B cell (primary cell): ENCODE data around the gene CLEC19A. TPM values are rescaled to one million over a fixed set of nuclear protein-coding genes. Genes with fewer than 3 reads are reported as not detected.

Experiments used
- ATAC-seq: fragments of 200-7000 bp; cut with Tn5 transposase; one replicate; pipeline ENCODE4 v1.10.0; 2021; ENCODE audit warnings: low read depth, mild to moderate bottlenecking, moderate number of reproducible peaks, moderate library complexity
- CTCF ChIA-PET: fragments of 350-600 bp; sonication (Branson Sonifier 250); formaldehyde crosslinking; loops from one replicate; lab custom pipeline; 2021; ENCODE audit warnings: antibody characterized with exemption, inconsistent platforms; lab: Charles Lee
- POLR2A ChIA-PET: fragments of 350-600 bp; sonication (Branson Sonifier 250); formaldehyde crosslinking; loops from one replicate; lab custom pipeline; 2021; ENCODE audit warnings: antibody characterized with exemption; lab: Charles Lee
- DNase-seq: peaks from one replicate; pipeline ENCODE4 v3.0.0; 2013
- H2AFZ ChIP-seq: 2 replicates; pipeline ENCODE4 v1.6.1; 2012; ENCODE audit warnings: mild to moderate bottlenecking, low read depth, low read length; ENCODE audit not compliant: insufficient read depth, poor library complexity, severe bottlenecking
- H3K27ac ChIP-seq, 2 donors: 1 replicate in 1 of 2; 2 replicates in 1 of 2; pipeline ENCODE4 v1.5.1; 2012 to 2013; ENCODE audit warnings: low read length in 2 of 2, mild to moderate bottlenecking in 2 of 2, moderate library complexity in 1 of 2
- H3K27me3 ChIP-seq, 4 experiments: fragments of 200-600 bp in 1 of 4; sonication (generic) in 1 of 4; replicated peaks in 1 of 4; 1 replicate in 2 of 4; 2 replicates in 2 of 4; pipeline versions ENCODE4 v1.6.1 to v1.7.0; 2013 to 2016; ENCODE audit warnings: low read length in 3 of 4, mild to moderate bottlenecking in 2 of 4, mixed read lengths in 1 of 4, moderate library complexity in 1 of 4; ENCODE audit not compliant: insufficient read depth in 4 of 4, control insufficient read depth in 3 of 4; ENCODE audit errors: control extremely low read depth in 1 of 4
- H3K36me3 ChIP-seq, 2 experiments: replicated peaks in 1 of 2; 1 replicate in 1 of 2; 2 replicates in 1 of 2; pipeline versions ENCODE4 v1.6.1 to v1.7.1; 2013; ENCODE audit warnings: low read length in 1 of 2; ENCODE audit not compliant: insufficient read depth in 2 of 2, control insufficient read depth in 1 of 2; ENCODE audit errors: control extremely low read depth in 1 of 2, extremely low read depth in 1 of 2
- H3K4me1 ChIP-seq, 2 donors: fragments of 200-600 bp in 1 of 2; sonication (generic) in 1 of 2; 1 replicate in 1 of 2; 2 replicates in 1 of 2; pipeline versions ENCODE4 v1.5.1 to v1.6.1; 2013 to 2017; ENCODE audit warnings: low read length in 2 of 2; ENCODE audit not compliant: control insufficient read depth in 2 of 2, insufficient read depth in 2 of 2
- H3K4me2 ChIP-seq: replicated peaks from 2 replicates; pipeline ENCODE3; 2012; ENCODE audit warnings: mild to moderate bottlenecking, low read depth, low read length; ENCODE audit not compliant: poor library complexity, severe bottlenecking
- H3K4me3 ChIP-seq, 5 experiments: fragments of 200-600 bp in 1 of 5; sonication (generic) in 1 of 5; 1 replicate in 3 of 5; 2 replicates in 2 of 5; pipeline versions ENCODE4 v1.5.1 to v1.7.0; 2011 to 2016; ENCODE audit warnings: low read length in 4 of 5, mild to moderate bottlenecking in 4 of 5, low read depth in 2 of 5, control low read depth in 1 of 5, moderate library complexity in 1 of 5; ENCODE audit not compliant: insufficient read depth in 1 of 5; ENCODE audit errors: control extremely low read depth in 1 of 5, extremely low read depth in 1 of 5
- H3K79me2 ChIP-seq: fragments of 200-600 bp; sonication (generic); one replicate; pipeline ENCODE4 v1.6.0; 2016; ENCODE audit warnings: low read length; ENCODE audit not compliant: control insufficient read depth, insufficient read depth
- H3K9ac ChIP-seq: fragments of 200-600 bp; sonication (generic); 2 replicates; pipeline ENCODE4 v1.6.1; 2017; ENCODE audit warnings: mild to moderate bottlenecking, low read length, moderate library complexity
- H3K9me3 ChIP-seq, 3 donors: one replicate each; pipeline versions ENCODE4 v1.6.1 to v1.7.1; 2013; ENCODE audit warnings: low read length in 2 of 3; ENCODE audit not compliant: control insufficient read depth in 2 of 3, insufficient read depth in 1 of 3; ENCODE audit errors: control extremely low read depth in 1 of 3
- H4K20me1 ChIP-seq: 2 replicates; pipeline ENCODE4 v1.6.0; 2012; ENCODE audit warnings: mild to moderate bottlenecking, low read length; ENCODE audit not compliant: insufficient read depth, control insufficient read depth, poor library complexity, severe bottlenecking
- H3K27ac Mint-ChIP-seq: one replicate; pipeline ENCODE4 v1.8.0; 2021; ENCODE audit warnings: mixed read lengths
- H3K27me3 Mint-ChIP-seq: one replicate; pipeline ENCODE4 v1.8.0; 2021; ENCODE audit warnings: mixed read lengths
- H3K4me1 Mint-ChIP-seq: one replicate; pipeline ENCODE4 v1.8.0; 2021; ENCODE audit warnings: mixed read lengths
- H3K4me3 Mint-ChIP-seq: one replicate; pipeline ENCODE4 v1.8.0; 2021; ENCODE audit warnings: mixed read lengths
- H3K9me3 Mint-ChIP-seq: one replicate; pipeline ENCODE4 v1.8.0; 2022; ENCODE audit warnings: mixed read lengths; ENCODE audit not compliant: insufficient read depth
- EZH2 ChIP-seq: IDR thresholded peaks from 2 replicates; pipeline ENCODE4 v1.6.1; 2012; ENCODE audit warnings: borderline replicate concordance, low read depth, mild to moderate bottlenecking, moderate library complexity, low read length; ENCODE audit not compliant: insufficient read depth, poor library complexity, severe bottlenecking
- WGBS: methylation state at CpG from one replicate; pipeline ENCODE4 v1.1.5; 2013; ENCODE audit warnings: missing lambda C conversion rate; ENCODE audit not compliant: insufficient coverage; 5-methylcytosine and 5-hydroxymethylcytosine counted together
- intact Hi-C: fragments of 100-400 bp; cut with micrococcal nuclease; formaldehyde crosslinking; loops from one replicate; pipeline ENCODE4 v1.10.0; 2022
- polyA plus RNA-seq: library from polyadenylated mRNA; depleted of rRNA; stranded (reverse); fragments of >200 nt; gene quantifications from 2 replicates; pipeline ENCODE4 v1.2.3, GENCODE V29; 2012
- total RNA-seq, 2 donors: library from RNA; stranded (reverse); fragments of 120-200 nt in 1 of 2; gene quantifications; 1 replicate in 1 of 2; 2 replicates in 1 of 2; pipeline versions ENCODE4 v1.2.3 to v1.2.4, GENCODE V29; 2013 to 2022
- TF ChIP-seq, protein P1 (sequence below): fragments of 200-600 bp; IDR thresholded peaks from one replicate; pipeline ENCODE4 v1.8.0; 2022; ENCODE audit warnings: antibody characterized with exemption, mild to moderate bottlenecking

Gene CLEC19A
- total and polyA plus RNA-seq, 2 donors (not counting 1 experiment from before 2014, with no cell fraction given) = not detected

DNA sequence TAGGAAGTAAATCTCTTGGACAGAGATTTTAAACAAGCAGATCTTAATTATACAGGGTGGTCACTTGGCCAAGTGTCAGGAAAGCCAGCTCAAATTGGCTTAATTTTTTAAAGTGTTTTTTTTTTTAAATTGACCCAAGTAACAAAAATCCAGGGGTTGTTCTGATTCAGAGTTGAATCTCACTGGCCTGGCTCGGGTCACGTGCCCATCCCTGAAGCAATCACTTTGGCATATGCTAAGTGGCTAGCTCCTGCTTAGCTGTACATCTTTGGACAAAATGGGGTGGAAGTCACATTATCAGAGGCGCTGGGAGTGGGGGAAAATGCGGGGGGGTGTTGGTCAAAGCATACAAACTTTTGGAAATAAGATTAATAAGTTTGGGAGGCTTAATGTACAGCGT lies 23.6 kb downstream of the CLEC19A start:
- H3K27me3 Mint-ChIP-seq = peaks cover 3% of the 10 kb centered on the region
- intact Hi-C loops = no loop called here
- H4K20me1 ChIP-seq = no peaks in the 10 kb centered on the region
- H3K27me3 ChIP-seq = peaks cover 0 to 6% (median 0%) of the 10 kb centered on the region in 4 experiments
- TF ChIP-seq, protein P1, sequence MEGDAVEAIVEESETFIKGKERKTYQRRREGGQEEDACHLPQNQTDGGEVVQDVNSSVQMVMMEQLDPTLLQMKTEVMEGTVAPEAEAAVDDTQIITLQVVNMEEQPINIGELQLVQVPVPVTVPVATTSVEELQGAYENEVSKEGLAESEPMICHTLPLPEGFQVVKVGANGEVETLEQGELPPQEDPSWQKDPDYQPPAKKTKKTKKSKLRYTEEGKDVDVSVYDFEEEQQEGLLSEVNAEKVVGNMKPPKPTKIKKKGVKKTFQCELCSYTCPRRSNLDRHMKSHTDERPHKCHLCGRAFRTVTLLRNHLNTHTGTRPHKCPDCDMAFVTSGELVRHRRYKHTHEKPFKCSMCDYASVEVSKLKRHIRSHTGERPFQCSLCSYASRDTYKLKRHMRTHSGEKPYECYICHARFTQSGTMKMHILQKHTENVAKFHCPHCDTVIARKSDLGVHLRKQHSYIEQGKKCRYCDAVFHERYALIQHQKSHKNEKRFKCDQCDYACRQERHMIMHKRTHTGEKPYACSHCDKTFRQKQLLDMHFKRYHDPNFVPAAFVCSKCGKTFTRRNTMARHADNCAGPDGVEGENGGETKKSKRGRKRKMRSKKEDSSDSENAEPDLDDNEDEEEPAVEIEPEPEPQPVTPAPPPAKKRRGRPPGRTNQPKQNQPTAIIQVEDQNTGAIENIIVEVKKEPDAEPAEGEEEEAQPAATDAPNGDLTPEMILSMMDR = no peak
- no peak for TF ChIP-seq EZH2
- CTCF ChIA-PET = no interaction called here
- no peak overlapping the region for H2AFZ ChIP-seq
- H3K9me3 ChIP-seq = no peaks in the 10 kb centered on the region
- ATAC-seq (no peak), DNase-seq (no peak)
- H3K4me3 ChIP-seq = no peak overlapping the region
- POLR2A ChIA-PET = no interaction called here
- no peaks in the 10 kb centered on the region for H3K4me1 ChIP-seq
- H3K27ac ChIP-seq = no peak overlapping the region
- no peaks in the 10 kb centered on the region for H3K36me3 ChIP-seq
- H3K79me2 ChIP-seq = no peaks in the 10 kb centered on the region
- H3K9me3 Mint-ChIP-seq = peaks cover 2% of the 10 kb centered on the region
- H3K9ac ChIP-seq = no peak overlapping the region
- no peak overlapping the region for H3K4me2 ChIP-seq
- H3K4me3 Mint-ChIP-seq = no peak overlapping the region
- H3K27ac Mint-ChIP-seq = no peak overlapping the region
- peaks cover 2% of the 10 kb centered on the region for H3K4me1 Mint-ChIP-seq
- 82% methylated on average over 5 of the region's 5 CpGs for WGBS

DNA sequence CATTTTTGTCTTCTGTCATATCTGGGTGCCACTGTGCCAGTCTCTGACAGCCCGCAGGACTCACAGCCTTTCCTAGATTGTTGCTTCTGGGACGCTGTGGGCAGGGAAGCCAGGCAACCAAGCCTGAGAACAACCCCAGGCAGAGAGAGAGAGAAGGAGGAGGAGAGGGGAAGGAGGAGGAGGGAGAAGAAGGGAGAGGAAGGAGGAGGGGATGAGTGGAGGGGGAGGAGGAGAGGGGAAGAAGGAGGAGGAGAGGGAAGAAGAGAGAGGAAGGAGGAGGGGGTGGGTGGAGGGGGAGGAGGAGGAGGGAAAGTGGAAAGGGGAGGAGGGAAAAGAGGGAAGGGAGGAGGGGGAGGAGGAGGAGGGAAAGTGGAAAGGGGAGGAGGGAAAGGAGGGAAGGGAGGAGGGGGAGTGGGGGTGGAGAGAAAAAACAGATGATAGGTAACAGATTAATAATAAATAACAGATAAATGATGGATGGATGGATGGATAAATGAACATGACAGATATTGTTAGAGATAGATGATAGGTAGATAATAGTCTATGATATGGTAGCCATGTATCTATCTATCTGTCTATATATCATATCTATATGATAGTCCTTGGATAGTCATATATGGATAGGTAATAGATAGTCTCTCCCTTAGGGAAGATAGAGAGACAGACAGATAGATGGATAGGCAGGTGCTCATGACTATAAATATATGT lies 29.3 kb downstream of the CLEC19A start:
- Mint-ChIP-seq H3K9me3 (no peaks in the 10 kb centered on the region), H3K27me3 (peaks cover 4% of the 10 kb centered on the region), H3K4me1 (no peaks in the 10 kb centered on the region), H3K27ac (no peak overlapping the region), H3K4me3 (no peak overlapping the region)
- H3K4me1 ChIP-seq = no peaks in the 10 kb centered on the region
- H3K9ac ChIP-seq = no peak overlapping the region
- H3K9me3 ChIP-seq = no peaks in the 10 kb centered on the region
- POLR2A ChIA-PET = no interaction called here
- ATAC-seq = no peak
- H3K4me2 ChIP-seq = no peak overlapping the region
- no peaks in the 10 kb centered on the region for H4K20me1 ChIP-seq
- no peak overlapping the region for H3K4me3 ChIP-seq
- 96% methylated on average over 2 of the region's 2 CpGs for WGBS
- intact Hi-C loops = no loop called here
- no peak for DNase-seq
- CTCF ChIA-PET = interaction anchor here (1.2 kb wide), 1 partner anchor 105 kb away, joined by 4 read pairs; no protein-coding TSS in a partner anchor
- H3K79me2 ChIP-seq = no peaks in the 10 kb centered on the region
- TF ChIP-seq EZH2 = no peak
- TF ChIP-seq, protein P1 = no peak
- no peak overlapping the region for H2AFZ ChIP-seq
- no peak overlapping the region for H3K27ac ChIP-seq
- H3K27me3 ChIP-seq = no peaks in the 10 kb centered on the region
- no peaks in the 10 kb centered on the region for H3K36me3 ChIP-seq
